Ovary (tissue), 3 donors: Measurements from ENCODE around the gene TSHZ2.

Experiments used
- CTCF ChIP-seq, 3 donors: fragments of 450-650 bp in 2 of 3; fragments of 200-600 bp in 1 of 3; IDR thresholded peaks; one replicate each; pipeline versions ENCODE4 v1.5.1 to v1.8.0; 2016 to 2022; ENCODE audit warnings: antibody characterized with exemption in 3 of 3, mild to moderate bottlenecking in 1 of 3
- EP300 ChIP-seq: sonication (generic); formaldehyde crosslinking; IDR thresholded peaks from one replicate; pipeline ENCODE4 v1.6.1; 2017; ENCODE audit warnings: antibody characterized with exemption
- POLR2A ChIP-seq: fragments of 450-650 bp; IDR thresholded peaks from one replicate; pipeline ENCODE4 v1.6.1; 2017; ENCODE audit warnings: antibody characterized with exemption, mild to moderate bottlenecking, moderate library complexity
- donor health status: DM: no; HTN: no; CAD: no.

GRCh38 chr20:53360852-53361251 is 388.7 kb downstream of the TSHZ2 start:
- TF ChIP-seq CTCF (IDR thresholded peaks at IDR 0.05) = no peak
- TF ChIP-seq POLR2A = no peak
- no peak for TF ChIP-seq EP300
